HEK293 (cell line): Measurements from ENCODE around the gene RABGEF1.

Experiments
- ZNF184 ChIP-seq: fragments of 450-650 bp; IDR thresholded peaks from 2 replicates; pipeline ENCODE4 v1.5.1; 2018; ENCODE audit warnings: missing biosample characterization, mild to moderate bottlenecking, missing genetic modification characterization
- ZNF274 ChIP-seq, 2 experiments: fragments of 200-500 bp in 1 of 2; fragments of 450-650 bp in 1 of 2; sonication (Bioruptor generic) in 1 of 2; formaldehyde crosslinking in 1 of 2; IDR thresholded peaks; 2 replicates each; pipeline versions ENCODE4 v1.5.1 to v1.6.1; 2014 to 2016; ENCODE audit warnings: borderline replicate concordance in 1 of 2, inconsistent platforms in 1 of 2, low read length in 1 of 2, missing biosample characterization in 1 of 2, missing genetic modification characterization in 1 of 2
- TF ChIP-seq, protein P1 (sequence below): fragments of 450-650 bp; formaldehyde crosslinking; IDR thresholded peaks from 2 replicates; pipeline ENCODE4 v1.5.1; 2016; ENCODE audit warnings: missing biosample characterization, missing genetic modification characterization

DNA sequence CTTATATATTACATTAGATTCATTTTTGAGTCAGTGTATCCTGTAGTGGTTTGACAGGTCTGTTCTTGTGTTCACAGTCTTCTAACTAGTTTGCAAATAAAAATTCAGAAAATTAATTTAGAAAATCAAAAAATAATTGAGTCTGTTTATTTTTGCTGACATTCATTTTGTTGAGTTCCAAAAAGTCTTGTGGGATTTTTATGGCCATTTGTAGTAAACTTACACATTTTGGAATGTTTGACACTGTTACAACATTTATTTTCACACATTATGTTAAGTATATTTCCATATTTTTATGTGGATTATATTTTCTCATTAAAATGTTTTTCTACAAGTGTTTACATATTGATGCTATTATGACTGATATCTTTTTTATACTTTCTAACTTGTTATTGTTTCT lies 16.4 kb downstream of the RABGEF1 start:
- TF ChIP-seq, protein P1, sequence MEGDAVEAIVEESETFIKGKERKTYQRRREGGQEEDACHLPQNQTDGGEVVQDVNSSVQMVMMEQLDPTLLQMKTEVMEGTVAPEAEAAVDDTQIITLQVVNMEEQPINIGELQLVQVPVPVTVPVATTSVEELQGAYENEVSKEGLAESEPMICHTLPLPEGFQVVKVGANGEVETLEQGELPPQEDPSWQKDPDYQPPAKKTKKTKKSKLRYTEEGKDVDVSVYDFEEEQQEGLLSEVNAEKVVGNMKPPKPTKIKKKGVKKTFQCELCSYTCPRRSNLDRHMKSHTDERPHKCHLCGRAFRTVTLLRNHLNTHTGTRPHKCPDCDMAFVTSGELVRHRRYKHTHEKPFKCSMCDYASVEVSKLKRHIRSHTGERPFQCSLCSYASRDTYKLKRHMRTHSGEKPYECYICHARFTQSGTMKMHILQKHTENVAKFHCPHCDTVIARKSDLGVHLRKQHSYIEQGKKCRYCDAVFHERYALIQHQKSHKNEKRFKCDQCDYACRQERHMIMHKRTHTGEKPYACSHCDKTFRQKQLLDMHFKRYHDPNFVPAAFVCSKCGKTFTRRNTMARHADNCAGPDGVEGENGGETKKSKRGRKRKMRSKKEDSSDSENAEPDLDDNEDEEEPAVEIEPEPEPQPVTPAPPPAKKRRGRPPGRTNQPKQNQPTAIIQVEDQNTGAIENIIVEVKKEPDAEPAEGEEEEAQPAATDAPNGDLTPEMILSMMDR = no peak
- TF ChIP-seq ZNF274 (IDR thresholded peaks at IDR 0.05; ENCODE audit: low read length) (no peak), ZNF274 (tag by site-specific recombination; IDR thresholded peaks at IDR 0.05; ENCODE audit: borderline replicate concordance) (no peak), ZNF184 (tag by site-specific recombination) (no peak)
